HG03103 (cell line): ENCODE measurements around the gene PLXNA2.
A peak's percentile ranks its signal among the peaks of the same experiment; 100 is the strongest.

Experiments
- ATAC-seq: cut with Tn5 transposase; IDR thresholded peaks from one replicate; pipeline ENCODE4 v1.9.1; 2021; ENCODE audit warnings: low read depth; ENCODE audit not compliant: unreplicated experiment

PLXNA2 gene

GRCh38 chr1:208243967-208244916, at the start of gene PLXNA2:
Gene PLXNA2 (minus strand): TSS chr1:208244384. CDS start chr1:208217922, 26,462 bp downstream.
- peak; percentile 47 for ATAC-seq

GRCh38 chr1:208292908-208293307, 48.7 kb upstream of the PLXNA2 start:
- no peak for ATAC-seq

- ATAC-seq, result no peak
These were observed 47.9 kb upstream of the PLXNA2 start for GRCh38 chr1:208291923-208292711.

GRCh38 chr1:208291129-208291528, 46.9 kb upstream of the PLXNA2 start:
- ATAC-seq, result no peak

- ATAC-seq, result no peak
These were observed 45.5 kb upstream of the PLXNA2 start for GRCh38 chr1:208289716-208290115.

- ATAC-seq, result no peak
These were observed 44.3 kb upstream of the PLXNA2 start for GRCh38 chr1:208288495-208288894.

- no peak for ATAC-seq
These were observed 36.7 kb upstream of the PLXNA2 start for GRCh38 chr1:208280681-208281450.

GRCh38 chr1:208279826-208280588, 35.8 kb upstream of the PLXNA2 start:
- ATAC-seq, result no peak

GRCh38 chr1:208278638-208279037, 34.5 kb upstream of the PLXNA2 start:
- ATAC-seq, result no peak

- ATAC-seq, result no peak
These were observed 32.7 kb upstream of the PLXNA2 start for GRCh38 chr1:208276757-208277435.

GRCh38 chr1:208275083-208275482, 30.9 kb upstream of the PLXNA2 start:
- ATAC-seq, result no peak

- no peak for ATAC-seq
These were observed 29.3 kb upstream of the PLXNA2 start for GRCh38 chr1:208273386-208274017.

- ATAC-seq, result no peak
These were observed 28.5 kb upstream of the PLXNA2 start for GRCh38 chr1:208272713-208273112.

- ATAC-seq, result no peak
These were observed 28.1 kb upstream of the PLXNA2 start for GRCh38 chr1:208272311-208272710.

- no peak for ATAC-seq
These were observed 27.1 kb upstream of the PLXNA2 start for GRCh38 chr1:208271236-208271635.

- ATAC-seq, result no peak
These were observed 26.5 kb upstream of the PLXNA2 start for GRCh38 chr1:208270651-208271141.

GRCh38 chr1:208269338-208269666, 25.1 kb upstream of the PLXNA2 start:
- ATAC-seq, result no peak

- no peak for ATAC-seq
These were observed 24.6 kb upstream of the PLXNA2 start for GRCh38 chr1:208268541-208269337.
